ENCODE measurements around the gene NR6A1.

The NR6A1 gene

GRCh38 chr9:124549016-124549415 is 222.1 kb downstream of the NR6A1 start:
- H3K36me3 ChIP-seq: 0 out of 22 replicates have a peak, but pooled peaks cover 0 to under 1% (median 0%) of the 10 kb centered on the region in 11 experiments
- H3K27ac ChIP-seq: no peak overlapping the region
- H3K4me3 ChIP-seq: no peak overlapping the region
- no peak overlapping the region for H3K9ac ChIP-seq
- no peaks in the 10 kb centered on the region for H4K20me1 ChIP-seq
- H3K9me3 ChIP-seq (replicated peaks in 1 of 11): no peaks in the 10 kb centered on the region
- H3K4me2 ChIP-seq: peak overlapping the region; percentile 28 to 68 (median 50)
- peaks cover 7 to 29% (median 18%) of the 10 kb centered on the region in 10 experiments; a peak in 19 of 20 replicates for H3K4me1 ChIP-seq
- no peaks in the 10 kb centered on the region for H3K27me3 ChIP-seq
- no peak for TF ChIP-seq Cebpa-rat (IDR thresholded peaks at IDR 0.05)

- H3K27ac ChIP-seq: no peak overlapping the region
- H3K4me2 ChIP-seq: no peak overlapping the region
- H3K9ac ChIP-seq: no peak overlapping the region
- TF ChIP-seq Cebpa-rat (IDR thresholded peaks at IDR 0.05): no peak
- H3K27me3 ChIP-seq: no peaks in the 10 kb centered on the region
- no peaks in the 10 kb centered on the region for H4K20me1 ChIP-seq
- H3K4me3 ChIP-seq: no peak overlapping the region
- peaks cover 10 to 18% (median 13%) of the 10 kb centered on the region in 10 experiments; a peak in 19 of 20 replicates for H3K4me1 ChIP-seq
- H3K36me3 ChIP-seq: no peaks in the 10 kb centered on the region; a peak in 1 of 22 replicates
- H3K9me3 ChIP-seq (replicated peaks in 1 of 11): no peaks in the 10 kb centered on the region
Measured at GRCh38 chr9:124544535-124544934, 226.6 kb downstream of the NR6A1 start.

- no peaks in the 10 kb centered on the region for H3K9me3 ChIP-seq (replicated peaks in 1 of 11)
- H3K4me1 ChIP-seq: peaks cover 0 to 5% (median 4%) of the 10 kb centered on the region in 10 experiments; a peak in 4 of 20 replicates
- H3K27ac ChIP-seq: no peak overlapping the region
- no peak overlapping the region for H3K4me2 ChIP-seq
- TF ChIP-seq Cebpa-rat (IDR thresholded peaks at IDR 0.05): no peak
- H3K4me3 ChIP-seq: no peak overlapping the region
- H3K27me3 ChIP-seq: no peaks in the 10 kb centered on the region
- peaks cover 0 to 8% (median 0%) of the 10 kb centered on the region in 11 experiments; a peak in 2 of 22 replicates for H3K36me3 ChIP-seq
- no peak overlapping the region for H3K9ac ChIP-seq
- H4K20me1 ChIP-seq: no peaks in the 10 kb centered on the region; a peak in 1 of 22 replicates
Measured at GRCh38 chr9:124541824-124542223, 229.3 kb downstream of the NR6A1 start.

GRCh38 chr9:124537926-124538325 is 233.2 kb downstream of the NR6A1 start:
- no peaks in the 10 kb centered on the region for H3K27me3 ChIP-seq
- no peak overlapping the region for H3K4me3 ChIP-seq
- H3K9ac ChIP-seq: no peak overlapping the region
- H4K20me1 ChIP-seq: peaks cover 0 to 5% (median 0%) of the 10 kb centered on the region in 11 experiments; a peak in 1 of 22 replicates
- H3K27ac ChIP-seq: no peak overlapping the region
- peaks cover 0 to 10% (median 5%) of the 10 kb centered on the region in 10 experiments; a peak in 4 of 20 replicates for H3K4me1 ChIP-seq
- no peak overlapping the region for H3K4me2 ChIP-seq
- H3K36me3 ChIP-seq: peaks cover 0 to 9% (median 0%) of the 10 kb centered on the region in 11 experiments; a peak in 2 of 22 replicates
- H3K9me3 ChIP-seq (replicated peaks in 1 of 11): no peaks in the 10 kb centered on the region
- no peak for TF ChIP-seq Cebpa-rat (IDR thresholded peaks at IDR 0.05)

- no peak overlapping the region for H3K4me2 ChIP-seq
- H3K4me3 ChIP-seq: no peak overlapping the region
- peaks cover 0 to 9% (median 0%) of the 10 kb centered on the region in 11 experiments; a peak in 2 of 22 replicates for H3K36me3 ChIP-seq
- H3K4me1 ChIP-seq: peaks cover 0 to 10% (median 5%) of the 10 kb centered on the region in 10 experiments; a peak in 4 of 20 replicates
- no peaks in the 10 kb centered on the region for H3K27me3 ChIP-seq
- no peak overlapping the region for H3K27ac ChIP-seq
- no peak for TF ChIP-seq Cebpa-rat (IDR thresholded peaks at IDR 0.05)
- H3K9ac ChIP-seq: no peak overlapping the region
- no peaks in the 10 kb centered on the region for H3K9me3 ChIP-seq (replicated peaks in 1 of 11)
- H4K20me1 ChIP-seq: peaks cover 0 to 5% (median 0%) of the 10 kb centered on the region in 11 experiments; a peak in 1 of 22 replicates
Measured at GRCh38 chr9:124535846-124536245, 235.3 kb downstream of the NR6A1 start.

- Histone ChIP-seq H3K9ac (no peak overlapping the region), H3K36me3 (peaks cover 0 to 7% (median 0%) of the 10 kb centered on the region in 11 experiments; a peak in 2 of 22 replicates), H3K9me3 (replicated peaks in 1 of 11) (no peaks in the 10 kb centered on the region), H3K4me2 (no peak overlapping the region), H3K27me3 (no peaks in the 10 kb centered on the region), H3K4me3 (no peak overlapping the region), H4K20me1 (peaks cover 0 to 5% (median 0%) of the 10 kb centered on the region in 11 experiments; a peak in 1 of 22 replicates), H3K27ac (no peak overlapping the region), H3K4me1 (0 out of 20 replicates have a peak, but pooled peaks cover 0 to 5% (median 0%) of the 10 kb centered on the region in 10 experiments)
- no peak for TF ChIP-seq Cebpa-rat (IDR thresholded peaks at IDR 0.05)
Measured at GRCh38 chr9:124532897-124533296, 238.2 kb downstream of the NR6A1 start.

GRCh38 chr9:124531115-124531514 is 240.0 kb downstream of the NR6A1 start:
- no peak for TF ChIP-seq Cebpa-rat (IDR thresholded peaks at IDR 0.05)
- no peaks in the 10 kb centered on the region for H3K9me3 ChIP-seq (replicated peaks in 1 of 11)

GRCh38 chr9:124530246-124530645 is 240.9 kb downstream of the NR6A1 start:
- no peak overlapping the region for H3K27ac ChIP-seq
- H3K27me3 ChIP-seq: no peaks in the 10 kb centered on the region
- no peaks in the 10 kb centered on the region for H3K9me3 ChIP-seq (replicated peaks in 1 of 11)
- H3K4me3 ChIP-seq: no peak overlapping the region
- no peaks in the 10 kb centered on the region for H3K4me1 ChIP-seq
- TF ChIP-seq Cebpa-rat (IDR thresholded peaks at IDR 0.05): no peak
- H3K4me2 ChIP-seq: no peak overlapping the region
- H3K9ac ChIP-seq: no peak overlapping the region
- H3K36me3 ChIP-seq: peaks cover 0 to under 1% (median 0%) of the 10 kb centered on the region in 11 experiments; a peak in 1 of 22 replicates
- H4K20me1 ChIP-seq: no peaks in the 10 kb centered on the region

More at GRCh38 chr9:124531115-124531514, 240.0 kb downstream of the NR6A1 start:
- Histone ChIP-seq H4K20me1 (0 out of 22 replicates have a peak, but pooled peaks cover 0 to 5% (median 0%) of the 10 kb centered on the region in 11 experiments), H3K4me1 (no peaks in the 10 kb centered on the region), H3K9ac (no peak overlapping the region), H3K4me3 (no peak overlapping the region), H3K27me3 (no peaks in the 10 kb centered on the region), H3K36me3 (peaks cover 0 to 5% (median 0%) of the 10 kb centered on the region in 11 experiments; a peak in 1 of 22 replicates), H3K4me2 (no peak overlapping the region), H3K27ac (no peak overlapping the region)

- no peak overlapping the region for H3K27ac ChIP-seq
- H3K9me3 ChIP-seq (replicated peaks in 1 of 11): no peaks in the 10 kb centered on the region
- H3K4me3 ChIP-seq: no peak overlapping the region
- no peak for TF ChIP-seq Cebpa-rat (IDR thresholded peaks at IDR 0.05)
- H3K4me2 ChIP-seq: no peak overlapping the region
- H3K27me3 ChIP-seq: no peaks in the 10 kb centered on the region
- H4K20me1 ChIP-seq: no peaks in the 10 kb centered on the region
- H3K9ac ChIP-seq: no peak overlapping the region
- H3K36me3 ChIP-seq: 0 out of 22 replicates have a peak, but pooled peaks cover 0 to 4% (median 0%) of the 10 kb centered on the region in 11 experiments
- no peaks in the 10 kb centered on the region for H3K4me1 ChIP-seq
Measured at GRCh38 chr9:124527781-124528180, 243.3 kb downstream of the NR6A1 start.

GRCh38 chr9:124526174-124526573 is 244.9 kb downstream of the NR6A1 start:
- no peaks in the 10 kb centered on the region for H3K27me3 ChIP-seq
- H3K27ac ChIP-seq: no peak overlapping the region
- H3K4me3 ChIP-seq: no peak overlapping the region
- no peak for TF ChIP-seq Cebpa-rat (IDR thresholded peaks at IDR 0.05)
- H3K9me3 ChIP-seq (replicated peaks in 1 of 11): no peaks in the 10 kb centered on the region
- no peak overlapping the region for H3K9ac ChIP-seq
- H3K4me2 ChIP-seq: no peak overlapping the region
- no peaks in the 10 kb centered on the region for H4K20me1 ChIP-seq
- H3K4me1 ChIP-seq: no peaks in the 10 kb centered on the region
- peaks cover 0 to 4% (median 0%) of the 10 kb centered on the region in 11 experiments; a peak in 1 of 22 replicates for H3K36me3 ChIP-seq
